Stomach (tissue), 4 donors: ENCODE data around the gene PXYLP1.

Experiments used
- CTCF ChIP-seq, 7 experiments: fragments of 450-650 bp in 4 of 7; fragments of 200-600 bp in 3 of 7; sonication (generic) in 3 of 7; IDR thresholded peaks; one replicate each; pipeline ENCODE4 v1.5.1; 2016 to 2019; ENCODE audit warnings: antibody characterized with exemption in 7 of 7, control low read depth in 2 of 7, mild to moderate bottlenecking in 1 of 7
- EP300 ChIP-seq: sonication (generic); formaldehyde crosslinking; IDR thresholded peaks from one replicate; pipeline ENCODE4 v1.6.1; 2017; ENCODE audit warnings: antibody characterized with exemption
- POLR2AphosphoS5 ChIP-seq, 3 donors: sonication (generic); formaldehyde crosslinking; IDR thresholded peaks; one replicate each; pipeline ENCODE4 v1.6.1; 2016; ENCODE audit warnings: antibody characterized with exemption in 3 of 3

- TF ChIP-seq CTCF (IDR thresholded peaks at IDR 0.05) (no peak), EP300 (no peak), POLR2AphosphoS5 (IDR thresholded peaks at IDR 0.05) (no peak)
These were observed 18.7 kb downstream of the PXYLP1 start for GRCh38 chr3:141250342-141250741.
